Measurements from ENCODE around the gene TNFRSF11A.

Gene TNFRSF11A

DNA sequence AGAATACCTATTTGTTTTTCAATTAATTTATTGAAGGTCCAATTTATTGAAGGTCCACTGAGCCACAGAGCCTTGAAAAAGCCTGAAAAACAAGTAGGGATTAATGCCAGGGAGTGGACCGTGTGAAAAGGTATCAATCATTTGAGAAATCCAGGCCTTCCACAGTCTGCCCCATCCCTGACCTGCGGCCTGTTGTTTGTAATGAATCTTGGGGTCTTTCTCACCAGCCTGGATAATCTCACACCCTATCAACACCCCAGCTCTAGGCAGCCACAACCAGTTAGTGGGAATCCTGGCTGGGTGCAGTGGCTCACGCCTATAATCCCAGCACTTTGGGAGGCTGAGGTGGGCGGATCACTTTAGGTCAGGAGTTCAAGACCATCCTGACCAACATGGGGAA lies 47.8 kb downstream of the TNFRSF11A start:
- no peak for DNase-seq
- Histone ChIP-seq H3K79me1 (ENCODE audit: low read length) (no peaks in the 10 kb centered on the region), H3K79me2 (ENCODE audit: control insufficient read depth, insufficient read depth, low read length, poor library complexity) (no peaks in the 10 kb centered on the region), H2BK5ac (ENCODE audit: low read depth, low read length, poor library complexity) (no peak overlapping the region), H3K4me1 (ENCODE audit: control insufficient read depth in 1 of 2, insufficient read depth in 2 of 2, low read length in 2 of 2) (no peaks in the 10 kb centered on the region), H3K4ac (ENCODE audit: low read depth, low read length) (no peak overlapping the region), H3K27ac (ENCODE audit: low read depth, low read length) (no peak overlapping the region), H2AFZ (ENCODE audit: insufficient read depth, low read length, poor library complexity) (no peak overlapping the region), H2BK12ac (ENCODE audit: low read length) (no peak overlapping the region), H3K9ac (ENCODE audit: low read length) (no peak overlapping the region), H4K8ac (ENCODE audit: low read depth, low read length) (no peak overlapping the region), H4K12ac (ENCODE audit: low read depth, low read length) (no peak overlapping the region), H4K91ac (ENCODE audit: low read depth, low read length) (no peak overlapping the region), H3K18ac (ENCODE audit: low read length) (no peak overlapping the region), H3K23ac (ENCODE audit: low read length) (no peak overlapping the region), H3K14ac (ENCODE audit: low read length) (no peak overlapping the region), H3K36me3 (ENCODE audit: control insufficient read depth in 1 of 2, insufficient read depth in 2 of 2, low read length in 2 of 2) (no peaks in the 10 kb centered on the region), H3K9me3 (ENCODE audit: insufficient read depth, low read depth, low read length) (no peaks in the 10 kb centered on the region), H2BK120ac (ENCODE audit: insufficient read depth, low read length, poor library complexity) (no peak overlapping the region), H3K4me2 (ENCODE audit: low read length) (no peak overlapping the region), H3K27me3 (ENCODE audit: insufficient read depth, low read length) (no peaks in the 10 kb centered on the region), H3K4me3 (ENCODE audit: low read depth, low read length) (no peak overlapping the region), H2AK5ac (ENCODE audit: low read length) (no peak overlapping the region)
- WGBS (ENCODE audit: extremely low coverage, insufficient coverage, insufficient read length): no CpG with 5 or more reads among the region's 4 CpGs

DNA sequence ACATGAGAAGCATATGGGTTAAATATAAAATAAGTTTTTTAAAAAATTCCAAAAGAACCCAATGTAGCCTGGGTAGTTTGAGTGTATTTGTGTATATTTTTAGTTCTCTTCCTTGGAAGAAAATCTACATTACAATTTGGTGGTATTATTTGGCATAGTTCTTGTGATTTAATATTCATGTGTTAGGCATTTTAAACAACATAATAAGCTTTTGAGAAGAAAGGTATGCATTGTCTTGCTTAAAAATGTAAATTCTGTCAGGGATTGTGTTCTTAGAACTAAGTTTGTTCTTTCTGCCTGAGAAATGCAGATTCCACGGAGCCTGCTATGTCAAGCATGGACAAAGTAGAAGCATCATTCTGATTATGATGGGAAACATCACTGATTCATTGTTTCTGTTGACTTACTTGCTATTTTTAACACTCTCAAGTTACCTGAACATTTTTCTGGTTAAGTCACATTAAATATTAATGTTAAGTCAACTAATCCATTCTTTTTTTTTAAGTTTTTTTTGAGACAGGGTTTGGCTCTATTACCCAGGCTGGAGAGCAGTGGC lies 49.4 kb downstream of the TNFRSF11A start:
- Histone ChIP-seq H2BK120ac (ENCODE audit: insufficient read depth, low read length, poor library complexity) (no peak overlapping the region), H3K9ac (ENCODE audit: low read length) (no peak overlapping the region), H3K27ac (ENCODE audit: low read depth, low read length) (no peak overlapping the region), H3K27me3 (ENCODE audit: insufficient read depth, low read length) (no peaks in the 10 kb centered on the region), H3K4ac (ENCODE audit: low read depth, low read length) (no peak overlapping the region), H3K4me3 (ENCODE audit: low read depth, low read length) (no peak overlapping the region), H3K79me1 (ENCODE audit: low read length) (no peaks in the 10 kb centered on the region), H2AK5ac (ENCODE audit: low read length) (no peak overlapping the region), H4K12ac (ENCODE audit: low read depth, low read length) (no peak overlapping the region), H4K8ac (ENCODE audit: low read depth, low read length) (no peak overlapping the region), H3K18ac (ENCODE audit: low read length) (no peak overlapping the region), H3K36me3 (ENCODE audit: control insufficient read depth in 1 of 2, insufficient read depth in 2 of 2, low read length in 2 of 2) (no peaks in the 10 kb centered on the region), H3K9me3 (ENCODE audit: insufficient read depth, low read depth, low read length) (no peaks in the 10 kb centered on the region), H4K91ac (ENCODE audit: low read depth, low read length) (no peak overlapping the region), H2BK12ac (ENCODE audit: low read length) (no peak overlapping the region), H3K79me2 (ENCODE audit: control insufficient read depth, insufficient read depth, low read length, poor library complexity) (no peaks in the 10 kb centered on the region), H3K4me1 (ENCODE audit: control insufficient read depth in 1 of 2, insufficient read depth in 2 of 2, low read length in 2 of 2) (no peaks in the 10 kb centered on the region), H3K23ac (ENCODE audit: low read length) (no peak overlapping the region), H2BK5ac (ENCODE audit: low read depth, low read length, poor library complexity) (no peak overlapping the region), H3K14ac (ENCODE audit: low read length) (no peak overlapping the region), H3K4me2 (ENCODE audit: low read length) (no peak overlapping the region), H2AFZ (ENCODE audit: insufficient read depth, low read length, poor library complexity) (no peak overlapping the region)
- DNase-seq: no peak
- no CpG with 5 or more reads among the region's 1 CpG for WGBS (ENCODE audit: extremely low coverage, insufficient coverage, insufficient read length)

DNA sequence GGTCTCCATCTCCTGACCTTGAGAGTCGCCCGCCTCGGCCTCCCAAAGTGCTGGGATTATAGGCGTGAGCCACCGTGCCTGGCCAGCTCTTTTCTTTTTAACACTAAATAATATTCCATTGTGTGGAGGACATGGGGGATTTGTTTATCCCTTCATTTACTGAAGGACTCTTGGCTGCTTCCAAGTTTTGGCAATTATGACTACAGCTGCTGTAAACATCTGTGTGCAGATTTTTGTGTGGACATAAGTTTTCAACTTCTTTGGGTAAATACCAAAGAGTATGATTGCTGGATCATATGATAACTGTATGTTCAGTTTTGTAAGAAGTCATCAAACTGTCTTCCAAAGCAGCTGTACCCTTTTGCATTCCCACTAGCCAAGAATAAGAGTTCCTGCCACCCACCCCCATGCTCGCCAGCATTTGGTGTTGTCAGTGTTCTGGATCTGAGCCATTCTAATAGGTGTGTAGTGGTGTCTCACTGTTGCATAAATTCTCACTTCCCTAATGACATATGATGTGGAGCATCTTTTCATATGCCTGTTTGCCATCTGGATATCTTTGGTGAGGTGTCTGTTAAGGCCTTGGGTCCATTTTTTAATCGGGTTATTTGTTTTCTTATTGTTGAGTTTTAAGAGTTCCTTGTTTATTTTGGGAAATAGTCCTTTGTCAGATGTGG lies 52.2 kb downstream of the TNFRSF11A start:
- Histone ChIP-seq H3K18ac (ENCODE audit: low read length) (no peak overlapping the region), H2BK120ac (ENCODE audit: insufficient read depth, low read length, poor library complexity) (no peak overlapping the region), H3K14ac (ENCODE audit: low read length) (no peak overlapping the region), H3K4me1 (ENCODE audit: control insufficient read depth in 1 of 2, insufficient read depth in 2 of 2, low read length in 2 of 2) (no peaks in the 10 kb centered on the region), H4K12ac (ENCODE audit: low read depth, low read length) (no peak overlapping the region), H3K4me2 (ENCODE audit: low read length) (no peak overlapping the region), H4K8ac (ENCODE audit: low read depth, low read length) (no peak overlapping the region), H3K4me3 (ENCODE audit: low read depth, low read length) (no peak overlapping the region), H4K91ac (ENCODE audit: low read depth, low read length) (no peak overlapping the region), H2AK5ac (ENCODE audit: low read length) (no peak overlapping the region), H3K9me3 (ENCODE audit: insufficient read depth, low read depth, low read length) (no peaks in the 10 kb centered on the region), H3K79me2 (ENCODE audit: control insufficient read depth, insufficient read depth, low read length, poor library complexity) (no peaks in the 10 kb centered on the region), H2BK5ac (ENCODE audit: low read depth, low read length, poor library complexity) (no peak overlapping the region), H3K27ac (ENCODE audit: low read depth, low read length) (no peak overlapping the region), H3K27me3 (ENCODE audit: insufficient read depth, low read length) (no peaks in the 10 kb centered on the region), H3K9ac (ENCODE audit: low read length) (no peak overlapping the region), H3K4ac (ENCODE audit: low read depth, low read length) (no peak overlapping the region), H3K23ac (ENCODE audit: low read length) (no peak overlapping the region), H3K36me3 (ENCODE audit: control insufficient read depth in 1 of 2, insufficient read depth in 2 of 2, low read length in 2 of 2) (no peaks in the 10 kb centered on the region), H2AFZ (ENCODE audit: insufficient read depth, low read length, poor library complexity) (no peak overlapping the region), H3K79me1 (ENCODE audit: low read length) (no peaks in the 10 kb centered on the region), H2BK12ac (ENCODE audit: low read length) (no peak overlapping the region)
- WGBS (ENCODE audit: extremely low coverage, insufficient coverage, insufficient read length): no CpG with 5 or more reads among the region's 7 CpGs
- DNase-seq: peak in 1 of 2 donors; percentile 10

DNA sequence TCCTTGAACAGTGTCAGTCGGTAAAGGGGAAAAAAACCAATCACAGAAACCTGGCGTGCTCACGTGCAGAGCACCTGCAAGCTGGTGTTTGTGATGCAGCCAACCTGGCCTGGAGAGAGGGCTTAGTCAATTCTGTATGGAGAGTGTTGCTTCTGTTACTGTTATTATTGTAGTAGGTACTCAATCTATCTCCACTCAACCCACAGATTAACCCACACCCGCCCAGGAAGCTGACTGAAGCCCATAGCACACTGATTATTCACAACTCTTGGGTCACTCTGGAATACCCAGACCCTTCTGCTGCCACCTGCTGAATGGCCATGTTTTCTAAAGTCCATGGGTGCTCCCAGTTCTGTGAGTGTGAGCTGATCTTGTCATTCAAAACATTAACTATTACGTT lies 53.9 kb downstream of the TNFRSF11A start:
- no CpG with 5 or more reads among the region's 5 CpGs for WGBS (ENCODE audit: extremely low coverage, insufficient coverage, insufficient read length)
- H3K27me3 ChIP-seq (ENCODE audit: insufficient read depth, low read length): no peaks in the 10 kb centered on the region
- no peak overlapping the region for H3K27ac ChIP-seq (ENCODE audit: low read depth, low read length)

More for the DNA sequence above, 53.9 kb downstream of the TNFRSF11A start:
- Histone ChIP-seq H3K79me1 (ENCODE audit: low read length) (no peaks in the 10 kb centered on the region), H3K23ac (ENCODE audit: low read length) (no peak overlapping the region), H3K9me3 (ENCODE audit: insufficient read depth, low read depth, low read length) (no peaks in the 10 kb centered on the region), H2BK12ac (ENCODE audit: low read length) (no peak overlapping the region), H3K4me3 (ENCODE audit: low read depth, low read length) (no peak overlapping the region), H2AK5ac (ENCODE audit: low read length) (no peak overlapping the region), H3K14ac (ENCODE audit: low read length) (no peak overlapping the region), H3K18ac (ENCODE audit: low read length) (no peak overlapping the region), H2AFZ (ENCODE audit: insufficient read depth, low read length, poor library complexity) (no peak overlapping the region), H2BK5ac (ENCODE audit: low read depth, low read length, poor library complexity) (no peak overlapping the region), H3K79me2 (ENCODE audit: control insufficient read depth, insufficient read depth, low read length, poor library complexity) (no peaks in the 10 kb centered on the region), H3K4ac (ENCODE audit: low read depth, low read length) (no peak overlapping the region), H3K9ac (ENCODE audit: low read length) (no peak overlapping the region), H4K91ac (ENCODE audit: low read depth, low read length) (no peak overlapping the region), H3K4me2 (ENCODE audit: low read length) (no peak overlapping the region), H3K4me1 (ENCODE audit: control insufficient read depth in 1 of 2, insufficient read depth in 2 of 2, low read length in 2 of 2) (no peaks in the 10 kb centered on the region), H3K36me3 (ENCODE audit: control insufficient read depth in 1 of 2, insufficient read depth in 2 of 2, low read length in 2 of 2) (no peaks in the 10 kb centered on the region), H4K12ac (ENCODE audit: low read depth, low read length) (no peak overlapping the region), H4K8ac (ENCODE audit: low read depth, low read length) (no peak overlapping the region), H2BK120ac (ENCODE audit: insufficient read depth, low read length, poor library complexity) (no peak overlapping the region)
- no peak for DNase-seq

Measured in trophoblast cell (in vitro differentiated cells and primary cell).